HL-60 (cell line): Measurements from ENCODE around the gene FOXP1.

ENCODE experiments used
- DNase-seq, 2 experiments: peaks; one replicate each; pipeline ENCODE4 v3.0.0-alpha.2; 2010 to 2020; ENCODE audit warnings: low read depth in 1 of 2, low spot score in 1 of 2
- H3K27ac ChIP-seq: fragments of 250-450 bp; sonication (Bioruptor Pico); replicated peaks from 2 replicates; pipeline ENCODE4 v1.5.1; 2020; ENCODE audit warnings: mild to moderate bottlenecking, moderate library complexity
- H3K27me3 ChIP-seq: fragments of 250-450 bp; sonication (Bioruptor Pico); 2 replicates; pipeline ENCODE4 v1.5.1; 2021; ENCODE audit warnings: mild to moderate bottlenecking, moderate library complexity; ENCODE audit not compliant: insufficient read depth, poor library complexity, severe bottlenecking
- H3K4me3 ChIP-seq: replicated peaks from 2 replicates; pipeline ENCODE4 v1.5.1; 2011; ENCODE audit warnings: mild to moderate bottlenecking, control low read depth, low read length; ENCODE audit not compliant: insufficient read depth
- CTCF ChIP-seq: IDR thresholded peaks from one replicate; pipeline ENCODE4 v1.5.1; 2011; ENCODE audit warnings: low read length, control low read depth, inconsistent platforms; ENCODE audit not compliant: insufficient read depth
- GABPA ChIP-seq: IDR thresholded peaks from 2 replicates; pipeline ENCODE4 v1.6.1; 2012; ENCODE audit warnings: low read depth
- POLR2AphosphoS5 ChIP-seq: IDR thresholded peaks from 2 replicates; pipeline ENCODE4 v1.6.1; 2012; ENCODE audit warnings: low read depth
- SPI1 ChIP-seq: IDR thresholded peaks from 2 replicates; pipeline ENCODE4 v1.6.1; 2012; ENCODE audit warnings: low read depth, mild to moderate bottlenecking, borderline replicate concordance
- TF ChIP-seq, protein P1 (sequence below): IDR thresholded peaks from 2 replicates; pipeline ENCODE4 v1.6.1; 2012; ENCODE audit warnings: low read depth; ENCODE audit not compliant: insufficient replicate concordance

FOXP1 gene

DNA sequence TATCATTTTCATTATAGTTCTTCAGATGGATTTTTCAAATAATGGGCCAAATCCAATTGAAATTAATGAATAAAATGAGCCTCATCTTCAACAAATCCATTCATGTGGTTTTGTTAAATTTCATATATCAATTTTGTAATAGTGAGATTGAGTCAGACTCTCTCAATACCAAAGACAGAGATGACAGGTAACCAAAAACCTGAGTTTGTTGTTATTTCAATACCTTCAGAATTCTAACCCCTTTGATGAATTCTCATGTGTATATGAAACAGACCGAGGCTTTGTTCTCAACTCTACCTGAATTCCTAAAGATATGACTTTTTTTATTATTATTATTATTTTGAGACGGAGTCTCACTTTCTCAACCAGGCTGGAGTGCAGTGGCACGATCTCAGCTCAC, 92.8 kb downstream of the FOXP1 start:
- Histone ChIP-seq H3K4me3 (no peak overlapping the region), H3K27ac (no peak overlapping the region), H3K27me3 (no peaks in the 10 kb centered on the region)
- no peak for TF ChIP-seq SPI1
- TF ChIP-seq GABPA, result no peak
- TF ChIP-seq, protein P1, sequence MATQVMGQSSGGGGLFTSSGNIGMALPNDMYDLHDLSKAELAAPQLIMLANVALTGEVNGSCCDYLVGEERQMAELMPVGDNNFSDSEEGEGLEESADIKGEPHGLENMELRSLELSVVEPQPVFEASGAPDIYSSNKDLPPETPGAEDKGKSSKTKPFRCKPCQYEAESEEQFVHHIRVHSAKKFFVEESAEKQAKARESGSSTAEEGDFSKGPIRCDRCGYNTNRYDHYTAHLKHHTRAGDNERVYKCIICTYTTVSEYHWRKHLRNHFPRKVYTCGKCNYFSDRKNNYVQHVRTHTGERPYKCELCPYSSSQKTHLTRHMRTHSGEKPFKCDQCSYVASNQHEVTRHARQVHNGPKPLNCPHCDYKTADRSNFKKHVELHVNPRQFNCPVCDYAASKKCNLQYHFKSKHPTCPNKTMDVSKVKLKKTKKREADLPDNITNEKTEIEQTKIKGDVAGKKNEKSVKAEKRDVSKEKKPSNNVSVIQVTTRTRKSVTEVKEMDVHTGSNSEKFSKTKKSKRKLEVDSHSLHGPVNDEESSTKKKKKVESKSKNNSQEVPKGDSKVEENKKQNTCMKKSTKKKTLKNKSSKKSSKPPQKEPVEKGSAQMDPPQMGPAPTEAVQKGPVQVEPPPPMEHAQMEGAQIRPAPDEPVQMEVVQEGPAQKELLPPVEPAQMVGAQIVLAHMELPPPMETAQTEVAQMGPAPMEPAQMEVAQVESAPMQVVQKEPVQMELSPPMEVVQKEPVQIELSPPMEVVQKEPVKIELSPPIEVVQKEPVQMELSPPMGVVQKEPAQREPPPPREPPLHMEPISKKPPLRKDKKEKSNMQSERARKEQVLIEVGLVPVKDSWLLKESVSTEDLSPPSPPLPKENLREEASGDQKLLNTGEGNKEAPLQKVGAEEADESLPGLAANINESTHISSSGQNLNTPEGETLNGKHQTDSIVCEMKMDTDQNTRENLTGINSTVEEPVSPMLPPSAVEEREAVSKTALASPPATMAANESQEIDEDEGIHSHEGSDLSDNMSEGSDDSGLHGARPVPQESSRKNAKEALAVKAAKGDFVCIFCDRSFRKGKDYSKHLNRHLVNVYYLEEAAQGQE, result no peak
- no peak for TF ChIP-seq POLR2AphosphoS5
- no peak for TF ChIP-seq CTCF
- DNase-seq, result no peak

- Histone ChIP-seq H3K4me3 (no peak overlapping the region), H3K27me3 (no peaks in the 10 kb centered on the region), H3K27ac (no peak overlapping the region)
- no peak for DNase-seq
- TF ChIP-seq SPI1 (no peak), CTCF (no peak), POLR2AphosphoS5 (no peak), GABPA (no peak)
- TF ChIP-seq, protein P1, result no peak
Observed at GRCh38 chr3:71489315-71489761, 94.2 kb downstream of the FOXP1 start.

DNA sequence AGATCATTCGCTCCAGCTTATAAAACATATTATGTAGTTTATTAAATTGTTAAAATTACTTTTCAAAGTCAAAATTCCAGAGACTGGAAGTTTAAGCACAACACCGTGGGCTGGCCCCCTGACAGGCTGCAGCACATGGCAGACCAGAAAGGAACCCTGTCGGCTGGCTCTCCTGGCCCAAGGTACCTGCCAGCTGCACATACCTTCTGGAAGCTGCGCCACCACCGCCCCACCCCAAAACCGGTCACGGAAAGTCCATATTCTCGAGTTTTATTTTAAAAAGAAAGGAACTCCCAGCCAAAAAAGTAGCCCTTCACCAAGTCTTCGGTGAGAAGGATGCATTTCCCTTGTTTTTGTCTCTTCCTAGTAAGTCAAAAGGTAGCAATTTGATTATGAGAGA, 94.6 kb downstream of the FOXP1 start:
- H3K4me3 ChIP-seq, result no peak overlapping the region
- H3K27me3 ChIP-seq, result no peaks in the 10 kb centered on the region
- TF ChIP-seq GABPA (no peak), POLR2AphosphoS5 (no peak), CTCF (no peak), SPI1 (no peak)
- TF ChIP-seq, protein P1, result no peak
- no peak overlapping the region for H3K27ac ChIP-seq
- DNase-seq, result no peak
